Erythroblast (primary cell): ENCODE data around the gene ANKRD13D.

Experiments used
- GATA1 ChIP-seq: IDR thresholded peaks from 2 replicates; pipeline ENCODE4 v1.6.1; 2011; ENCODE audit warnings: low read depth, mild to moderate bottlenecking, control low read depth, low read length, moderate library complexity
- POLR2A ChIP-seq: IDR thresholded peaks from 2 replicates; pipeline ENCODE4 v1.6.1; 2011; ENCODE audit warnings: mild to moderate bottlenecking, low read length

GRCh38 chr11:67285541-67286498 lies 3.3 kb upstream of the ANKRD13D start:
- TF ChIP-seq POLR2A = no peak
- no peak for TF ChIP-seq GATA1
